HEK293 (cell line): Measurements from ENCODE around the gene PCNX4.

Experiments used
- PRDM10 ChIP-seq: fragments of 450-650 bp; formaldehyde crosslinking; IDR thresholded peaks from 2 replicates; pipeline ENCODE4 v1.5.1; 2016; ENCODE audit warnings: missing biosample characterization, missing genetic modification characterization
- ZBTB26 ChIP-seq: fragments of 450-650 bp; formaldehyde crosslinking; optimal IDR thresholded peaks from 2 replicates; pipeline ENCODE3; 2016; ENCODE audit warnings: missing biosample characterization, mild to moderate bottlenecking, missing genetic modification characterization
- ZNF10 ChIP-seq: fragments of 450-650 bp; formaldehyde crosslinking; IDR thresholded peaks from 2 replicates; pipeline ENCODE4 v1.5.1; 2017; ENCODE audit warnings: missing biosample characterization, missing genetic modification characterization

PCNX4 gene

GRCh38 chr14:60217713-60218112 lies 126.0 kb downstream of the PCNX4 start (continued):
- TF ChIP-seq ZBTB26 (tag by site-specific recombination) (no peak), PRDM10 (tag by site-specific recombination) (no peak), ZNF10 (no peak)
